Measurements from ENCODE around the gene ANO5.

DNA sequence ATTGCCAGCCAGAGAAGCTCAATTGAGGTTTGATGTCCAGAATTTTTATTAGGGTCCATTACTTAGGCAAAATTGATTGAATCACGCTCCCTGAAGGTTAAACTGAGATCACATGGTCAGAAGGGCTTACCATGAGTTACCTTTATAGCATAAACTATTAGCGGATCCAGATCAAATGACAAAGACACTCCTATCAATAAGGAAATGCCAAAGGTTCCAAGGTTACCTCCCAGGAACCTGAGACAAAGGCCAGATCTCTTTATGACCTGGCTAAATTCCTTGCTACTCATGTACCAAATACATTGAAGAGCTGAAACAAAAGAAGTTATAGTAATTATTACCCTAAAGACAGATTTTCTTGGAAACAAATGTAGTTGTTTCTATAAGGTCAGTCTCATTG, 27.8 kb upstream of the ANO5 start:
- TF ChIP-seq EP300 (IDR thresholded peaks at IDR 0.05) = no peak
- TF ChIP-seq, protein P1, sequence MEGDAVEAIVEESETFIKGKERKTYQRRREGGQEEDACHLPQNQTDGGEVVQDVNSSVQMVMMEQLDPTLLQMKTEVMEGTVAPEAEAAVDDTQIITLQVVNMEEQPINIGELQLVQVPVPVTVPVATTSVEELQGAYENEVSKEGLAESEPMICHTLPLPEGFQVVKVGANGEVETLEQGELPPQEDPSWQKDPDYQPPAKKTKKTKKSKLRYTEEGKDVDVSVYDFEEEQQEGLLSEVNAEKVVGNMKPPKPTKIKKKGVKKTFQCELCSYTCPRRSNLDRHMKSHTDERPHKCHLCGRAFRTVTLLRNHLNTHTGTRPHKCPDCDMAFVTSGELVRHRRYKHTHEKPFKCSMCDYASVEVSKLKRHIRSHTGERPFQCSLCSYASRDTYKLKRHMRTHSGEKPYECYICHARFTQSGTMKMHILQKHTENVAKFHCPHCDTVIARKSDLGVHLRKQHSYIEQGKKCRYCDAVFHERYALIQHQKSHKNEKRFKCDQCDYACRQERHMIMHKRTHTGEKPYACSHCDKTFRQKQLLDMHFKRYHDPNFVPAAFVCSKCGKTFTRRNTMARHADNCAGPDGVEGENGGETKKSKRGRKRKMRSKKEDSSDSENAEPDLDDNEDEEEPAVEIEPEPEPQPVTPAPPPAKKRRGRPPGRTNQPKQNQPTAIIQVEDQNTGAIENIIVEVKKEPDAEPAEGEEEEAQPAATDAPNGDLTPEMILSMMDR (IDR thresholded peaks at IDR 0.05) = no peak
